ELR (cell line): ENCODE data around the gene AXIN1.

Experiments
- DNase-seq: peaks from one replicate; pipeline ENCODE4 v3.0.0-alpha.2; 2015; ENCODE audit warnings: low read depth

The AXIN1 gene

GRCh38 chr16:303760-304505 lies 48.6 kb downstream of the AXIN1 start:
- DNase-seq: no peak

GRCh38 chr16:301950-302349 lies 50.6 kb downstream of the AXIN1 start:
- DNase-seq: no peak

GRCh38 chr16:301235-301634 lies 51.3 kb downstream of the AXIN1 start:
- DNase-seq: no peak

GRCh38 chr16:297832-298231 lies 54.7 kb downstream of the AXIN1 start:
- no peak for DNase-seq

GRCh38 chr16:296806-297510 lies 55.6 kb downstream of the AXIN1 start:
- DNase-seq: no peak

GRCh38 chr16:296276-296675 lies 56.2 kb downstream of the AXIN1 start:
- DNase-seq: no peak

GRCh38 chr16:293043-293775 lies 59.3 kb downstream of the AXIN1 start:
- DNase-seq: no peak

- no peak for DNase-seq
Measured at GRCh38 chr16:291539-291938, 61.0 kb downstream of the AXIN1 start.

- no peak for DNase-seq
Measured at GRCh38 chr16:290681-291405, 61.7 kb downstream of the AXIN1 start.

- no peak for DNase-seq
Measured at GRCh38 chr16:290015-290680, 62.4 kb downstream of the AXIN1 start.

GRCh38 chr16:289395-289997 lies 63.0 kb downstream of the AXIN1 start:
- DNase-seq: no peak

- no peak for DNase-seq
Measured at GRCh38 chr16:287981-288920, 64.3 kb downstream of the AXIN1 start.

GRCh38 chr16:287298-287811 lies 65.2 kb downstream of the AXIN1 start:
- DNase-seq: no peak

- no peak for DNase-seq
Measured at GRCh38 chr16:286491-287297, 65.8 kb downstream of the AXIN1 start.

GRCh38 chr16:285146-286055 lies 67.1 kb downstream of the AXIN1 start:
- no peak for DNase-seq

GRCh38 chr16:284204-285120 lies 68.1 kb downstream of the AXIN1 start:
- no peak for DNase-seq
